ENCODE data around the gene SF3A1. TPM values are rescaled to one million over a fixed set of nuclear protein-coding genes. Genes with fewer than 3 reads are reported as not detected.

SF3A1 gene
- total and polyA plus RNA-seq, 2 of the 8 experiments (the other 6 are each of a cell fraction or from before 2014, with no cell fraction given), result 27.8 to 285 TPM

DNA sequence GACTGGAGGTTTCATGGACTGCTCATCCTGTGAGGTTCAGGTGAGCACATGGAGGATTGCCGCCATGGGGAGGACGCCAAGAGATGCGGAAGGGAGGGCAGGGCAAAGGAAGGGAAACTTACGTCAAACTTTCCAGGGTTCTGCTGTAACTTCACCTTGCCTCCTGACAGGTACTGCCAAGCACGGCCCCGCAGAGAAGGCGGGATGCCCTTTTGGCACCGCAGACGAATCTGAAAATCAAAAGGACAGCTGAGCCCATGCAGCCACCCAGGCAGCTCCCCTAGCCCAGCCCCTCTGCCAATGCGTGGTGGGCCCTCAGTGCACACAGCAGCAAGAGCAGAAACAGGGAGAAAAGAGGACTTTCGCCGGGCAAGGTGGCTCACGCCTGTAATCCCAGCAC, 57.4 kb downstream of the SF3A1 start (continued):
- TF ChIP-seq, protein P1, sequence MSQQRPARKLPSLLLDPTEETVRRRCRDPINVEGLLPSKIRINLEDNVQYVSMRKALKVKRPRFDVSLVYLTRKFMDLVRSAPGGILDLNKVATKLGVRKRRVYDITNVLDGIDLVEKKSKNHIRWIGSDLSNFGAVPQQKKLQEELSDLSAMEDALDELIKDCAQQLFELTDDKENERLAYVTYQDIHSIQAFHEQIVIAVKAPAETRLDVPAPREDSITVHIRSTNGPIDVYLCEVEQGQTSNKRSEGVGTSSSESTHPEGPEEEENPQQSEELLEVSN (IDR thresholded peaks at IDR 0.05), result no peak
- TF ChIP-seq SIRT6 (IDR thresholded peaks at IDR 0.05; ENCODE audit: low read length) (no peak), TAF7 (optimal IDR thresholded peaks at IDR 0.05; ENCODE audit: borderline replicate concordance, low read depth, low read length) (no peak)
